ENCODE measurements around the gene HRAS. TPM values are rescaled to one million over a fixed set of nuclear protein-coding genes. Genes with fewer than 3 reads are reported as not detected.

Gene HRAS
- total and polyA plus RNA-seq, 4 donors: 4.7 to 17.4 (median 10.9) TPM

GRCh38 chr11:575996-576768 is 40.8 kb upstream of the HRAS start, which contains the start of gene PHRF1 (continued):
- TF ChIP-seq, protein P1, sequence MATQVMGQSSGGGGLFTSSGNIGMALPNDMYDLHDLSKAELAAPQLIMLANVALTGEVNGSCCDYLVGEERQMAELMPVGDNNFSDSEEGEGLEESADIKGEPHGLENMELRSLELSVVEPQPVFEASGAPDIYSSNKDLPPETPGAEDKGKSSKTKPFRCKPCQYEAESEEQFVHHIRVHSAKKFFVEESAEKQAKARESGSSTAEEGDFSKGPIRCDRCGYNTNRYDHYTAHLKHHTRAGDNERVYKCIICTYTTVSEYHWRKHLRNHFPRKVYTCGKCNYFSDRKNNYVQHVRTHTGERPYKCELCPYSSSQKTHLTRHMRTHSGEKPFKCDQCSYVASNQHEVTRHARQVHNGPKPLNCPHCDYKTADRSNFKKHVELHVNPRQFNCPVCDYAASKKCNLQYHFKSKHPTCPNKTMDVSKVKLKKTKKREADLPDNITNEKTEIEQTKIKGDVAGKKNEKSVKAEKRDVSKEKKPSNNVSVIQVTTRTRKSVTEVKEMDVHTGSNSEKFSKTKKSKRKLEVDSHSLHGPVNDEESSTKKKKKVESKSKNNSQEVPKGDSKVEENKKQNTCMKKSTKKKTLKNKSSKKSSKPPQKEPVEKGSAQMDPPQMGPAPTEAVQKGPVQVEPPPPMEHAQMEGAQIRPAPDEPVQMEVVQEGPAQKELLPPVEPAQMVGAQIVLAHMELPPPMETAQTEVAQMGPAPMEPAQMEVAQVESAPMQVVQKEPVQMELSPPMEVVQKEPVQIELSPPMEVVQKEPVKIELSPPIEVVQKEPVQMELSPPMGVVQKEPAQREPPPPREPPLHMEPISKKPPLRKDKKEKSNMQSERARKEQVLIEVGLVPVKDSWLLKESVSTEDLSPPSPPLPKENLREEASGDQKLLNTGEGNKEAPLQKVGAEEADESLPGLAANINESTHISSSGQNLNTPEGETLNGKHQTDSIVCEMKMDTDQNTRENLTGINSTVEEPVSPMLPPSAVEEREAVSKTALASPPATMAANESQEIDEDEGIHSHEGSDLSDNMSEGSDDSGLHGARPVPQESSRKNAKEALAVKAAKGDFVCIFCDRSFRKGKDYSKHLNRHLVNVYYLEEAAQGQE (IDR thresholded peaks at IDR 0.05): no peak
- peak in 1 of 2 donors; percentile 22 for TF ChIP-seq RAD21 (IDR thresholded peaks at IDR 0.05)

GRCh38 chr11:575313-575995 is 40.1 kb upstream of the HRAS start:
- H3K9me3 ChIP-seq (ENCODE audit: control insufficient read depth in 4 of 4, low read length in 3 of 4): no peaks in the 10 kb centered on the region
- peak overlapping the region; percentile 32 to 65 for H3K27ac ChIP-seq (ENCODE audit: low read depth in 1 of 2, low read length in 2 of 2)
- H3K36me3 ChIP-seq (ENCODE audit: control insufficient read depth in 4 of 4, insufficient read depth in 3 of 4, low read depth in 1 of 4, low read length in 3 of 4): no peaks in the 10 kb centered on the region
- peak overlapping the region; percentile 14 to 72 (median 48) for H3K4me3 ChIP-seq (ENCODE audit: low read depth in 1 of 3, low read length in 3 of 3)
- peaks cover 20 to 59% (median 49%) of the 10 kb centered on the region in 4 donors for H3K4me1 ChIP-seq (ENCODE audit: control insufficient read depth in 4 of 4, insufficient read depth in 4 of 4, low read length in 3 of 4)
- 1% methylated on average over 81 of the region's 81 CpGs for WGBS
- no peak for DNase-seq (ENCODE audit: low spot score)
- TF ChIP-seq, protein P1 (IDR thresholded peaks at IDR 0.05): peak; percentile 42
- TF ChIP-seq RXRA (IDR thresholded peaks at IDR 0.05): no peak
- TF ChIP-seq FOXA1 (IDR thresholded peaks at IDR 0.05): no peak
- TF ChIP-seq NR2F2 (IDR thresholded peaks at IDR 0.05): no peak
- TF ChIP-seq, protein P2, sequence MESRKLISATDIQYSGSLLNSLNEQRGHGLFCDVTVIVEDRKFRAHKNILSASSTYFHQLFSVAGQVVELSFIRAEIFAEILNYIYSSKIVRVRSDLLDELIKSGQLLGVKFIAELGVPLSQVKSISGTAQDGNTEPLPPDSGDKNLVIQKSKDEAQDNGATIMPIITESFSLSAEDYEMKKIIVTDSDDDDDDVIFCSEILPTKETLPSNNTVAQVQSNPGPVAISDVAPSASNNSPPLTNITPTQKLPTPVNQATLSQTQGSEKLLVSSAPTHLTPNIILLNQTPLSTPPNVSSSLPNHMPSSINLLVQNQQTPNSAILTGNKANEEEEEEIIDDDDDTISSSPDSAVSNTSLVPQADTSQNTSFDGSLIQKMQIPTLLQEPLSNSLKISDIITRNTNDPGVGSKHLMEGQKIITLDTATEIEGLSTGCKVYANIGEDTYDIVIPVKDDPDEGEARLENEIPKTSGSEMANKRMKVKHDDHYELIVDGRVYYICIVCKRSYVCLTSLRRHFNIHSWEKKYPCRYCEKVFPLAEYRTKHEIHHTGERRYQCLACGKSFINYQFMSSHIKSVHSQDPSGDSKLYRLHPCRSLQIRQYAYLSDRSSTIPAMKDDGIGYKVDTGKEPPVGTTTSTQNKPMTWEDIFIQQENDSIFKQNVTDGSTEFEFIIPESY (IDR thresholded peaks at IDR 0.05): no peak
- H3K27me3 ChIP-seq (ENCODE audit: control insufficient read depth in 4 of 4, insufficient read depth in 4 of 4, low read length in 3 of 4): no peaks in the 10 kb centered on the region
- no peak overlapping the region for H3K9ac ChIP-seq (ENCODE audit: low read depth in 1 of 2, low read length in 2 of 2)

All from liver (tissue), 9 donors.